Putamen (tissue), 1 donor: Measurements from ENCODE around the gene GPR45.
"Not testable (repeated sequence)": the region's sequence is repeated elsewhere in the genome, so short reads cannot be mapped to it uniquely, and the experiment has no call there.

Experiments used
- DNase-seq: peaks from one replicate; pipeline ENCODE4 v3.0.0-alpha.2; 2016; ENCODE audit warnings: low spot score

GPR45 gene, protein sequence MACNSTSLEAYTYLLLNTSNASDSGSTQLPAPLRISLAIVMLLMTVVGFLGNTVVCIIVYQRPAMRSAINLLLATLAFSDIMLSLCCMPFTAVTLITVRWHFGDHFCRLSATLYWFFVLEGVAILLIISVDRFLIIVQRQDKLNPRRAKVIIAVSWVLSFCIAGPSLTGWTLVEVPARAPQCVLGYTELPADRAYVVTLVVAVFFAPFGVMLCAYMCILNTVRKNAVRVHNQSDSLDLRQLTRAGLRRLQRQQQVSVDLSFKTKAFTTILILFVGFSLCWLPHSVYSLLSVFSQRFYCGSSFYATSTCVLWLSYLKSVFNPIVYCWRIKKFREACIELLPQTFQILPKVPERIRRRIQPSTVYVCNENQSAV

DNA sequence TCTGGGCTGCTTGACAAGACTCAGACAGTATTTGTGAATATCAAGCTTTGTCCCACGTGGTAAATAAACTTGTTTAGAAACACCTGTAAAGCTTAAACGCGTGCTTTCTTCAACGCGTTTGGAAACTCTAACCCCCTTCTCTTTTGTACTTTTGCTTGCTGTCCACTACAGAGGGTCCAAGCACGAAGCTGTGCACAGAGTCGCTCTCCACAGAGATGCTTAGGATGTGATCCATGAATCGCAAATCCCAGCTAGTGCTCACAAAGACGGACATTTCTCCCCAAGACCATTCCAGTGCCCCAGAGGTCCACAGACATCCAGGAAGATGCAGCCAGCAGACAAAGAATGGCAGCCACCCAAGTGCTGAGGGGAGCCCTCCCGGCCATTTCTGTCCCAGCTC, at the start of gene GPR45:
Gene GPR45, plus strand, starts transcription at position 301 of the 400 bp plus-strand sequence. CDS start 116 bp downstream, outside the sequence.
- no peak for DNase-seq

DNA sequence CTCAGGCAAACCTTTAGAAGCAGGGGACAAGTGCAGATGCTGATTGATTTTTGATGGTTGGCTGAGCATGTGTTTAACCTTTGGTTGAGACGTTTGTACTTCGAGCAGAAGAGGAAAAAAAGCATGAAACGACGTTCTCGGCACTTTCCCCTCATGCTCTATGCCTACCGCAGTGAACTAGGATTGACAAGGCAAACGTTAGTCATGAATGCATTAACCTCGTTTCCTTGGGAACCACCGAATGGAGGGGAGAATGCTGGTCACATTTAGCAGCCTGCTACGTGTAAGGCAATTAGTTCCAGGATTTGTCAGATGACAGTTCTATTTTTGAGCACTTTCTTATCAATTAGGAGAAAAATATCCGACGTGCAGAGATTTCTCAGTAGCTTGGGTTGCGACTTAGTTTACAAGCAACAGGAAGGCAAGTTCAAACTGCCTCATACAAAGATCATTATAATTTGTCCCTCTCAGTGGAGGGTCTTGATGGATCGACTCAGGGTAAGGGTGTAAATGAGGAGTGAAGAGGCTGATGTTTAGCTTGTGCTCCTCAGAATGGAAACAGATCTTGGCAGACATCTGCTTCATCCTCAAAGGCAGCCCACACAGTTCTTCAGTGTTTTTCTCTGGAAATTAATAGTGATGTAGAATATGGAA, 47.4 kb upstream of the GPR45 start:
- DNase-seq = peak; percentile 55

DNA sequence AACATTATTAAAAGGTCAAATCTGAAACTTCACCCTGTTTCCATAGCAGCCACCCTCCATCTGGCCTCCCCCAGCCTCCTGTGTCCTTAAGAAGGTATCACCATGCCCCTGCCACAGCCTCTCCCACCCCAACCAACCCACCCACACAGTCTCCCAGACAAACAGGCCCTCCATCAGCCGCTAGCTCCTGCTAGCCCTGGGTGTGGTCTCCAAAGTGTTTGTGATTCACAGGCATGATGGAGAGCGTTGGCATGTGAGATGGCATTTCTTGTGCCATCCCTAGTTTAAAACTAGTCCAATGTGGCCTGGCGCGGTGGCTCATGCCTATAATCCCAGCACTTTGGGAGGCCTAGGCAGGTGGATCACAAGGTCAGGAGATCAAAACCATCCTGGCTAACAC, 44.9 kb upstream of the GPR45 start:
- DNase-seq = no peak

DNA sequence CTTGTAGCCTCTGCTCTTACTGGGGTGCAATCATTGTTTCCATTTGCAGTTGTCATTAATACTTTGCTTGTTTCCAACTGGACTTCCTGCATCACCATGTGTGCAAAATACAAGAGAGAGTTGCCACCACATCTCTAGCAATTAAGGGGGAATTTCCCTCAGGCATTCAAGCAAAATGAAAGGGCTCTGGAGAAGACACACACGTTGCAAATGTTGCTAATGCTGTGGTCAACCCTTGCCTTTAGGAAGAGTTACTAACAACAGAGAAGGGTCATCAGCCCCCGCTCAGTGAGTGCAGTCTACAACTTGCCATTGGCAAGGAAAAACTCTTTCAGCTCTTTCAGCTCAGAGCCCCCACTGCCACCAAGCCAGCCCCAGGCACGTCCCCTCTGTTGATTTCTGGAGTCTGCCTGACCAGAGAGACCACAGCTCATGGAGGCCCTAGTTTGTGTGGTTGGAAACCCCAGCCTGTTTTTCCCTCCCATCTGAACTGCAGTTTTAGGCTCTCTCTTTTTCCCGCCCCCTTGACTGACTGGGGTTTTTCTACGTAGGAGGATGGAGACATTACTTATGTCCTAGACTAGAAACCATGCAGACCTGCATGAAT, 25.9 kb upstream of the GPR45 start:
- no peak for DNase-seq

DNA sequence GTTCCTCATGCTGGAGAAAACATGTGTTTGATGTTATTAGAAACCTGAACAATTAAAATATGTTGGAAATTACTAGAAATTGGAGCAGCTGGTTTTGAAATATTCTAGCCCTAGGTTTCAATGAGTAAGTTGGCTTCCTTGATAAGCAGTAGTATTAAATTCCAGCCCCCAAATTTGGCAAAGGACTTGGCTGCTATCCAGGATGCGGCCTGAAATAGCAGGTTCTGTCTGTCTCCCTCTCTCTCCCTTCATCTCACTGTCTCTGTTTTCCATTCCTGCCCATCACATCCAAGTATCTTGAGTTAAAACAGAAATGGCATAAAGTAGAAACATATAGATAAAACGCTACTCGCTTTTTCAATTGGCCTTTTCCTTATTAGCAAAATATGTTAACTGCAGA, 20.9 kb upstream of the GPR45 start:
- DNase-seq = no peak

DNA sequence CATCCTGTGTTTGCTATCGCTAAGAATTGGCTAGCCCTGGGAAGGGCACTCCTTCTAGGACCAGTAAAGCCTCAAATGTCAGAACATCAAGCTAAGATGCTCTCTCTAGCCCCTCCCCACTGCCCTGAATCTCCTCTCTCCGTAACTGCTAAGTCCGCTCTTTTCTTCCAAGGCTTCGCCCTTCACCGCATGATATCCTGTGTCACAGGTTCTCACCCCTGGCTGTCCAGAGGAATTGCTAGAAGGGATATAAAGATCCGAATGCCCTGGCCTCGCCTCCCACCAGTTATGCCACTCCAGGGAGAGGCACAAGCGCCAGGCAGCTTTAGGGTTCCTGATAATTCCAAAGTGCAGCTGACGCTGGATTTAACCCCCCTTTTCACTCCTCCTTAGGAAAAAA, 17.1 kb upstream of the GPR45 start:
- no peak for DNase-seq

DNA sequence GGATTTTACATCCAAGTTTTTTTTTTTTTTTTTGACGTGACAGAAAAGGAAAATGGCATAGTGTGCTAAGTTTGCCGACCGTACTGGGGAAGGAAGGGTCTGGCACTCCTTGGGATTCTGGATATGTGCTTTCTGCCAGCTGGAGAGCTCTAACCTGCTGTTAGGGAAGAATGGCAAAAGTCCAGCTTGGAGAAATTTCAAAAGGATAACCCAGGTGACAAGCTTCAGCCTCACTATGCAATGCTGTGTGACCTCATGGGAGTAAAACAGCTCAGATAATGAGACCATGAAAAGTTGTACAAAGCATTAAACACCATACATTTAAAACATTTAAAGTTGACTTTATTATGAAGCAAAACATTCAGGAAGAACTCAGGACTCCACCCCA, 10.3 kb upstream of the GPR45 start:
- no peak for DNase-seq

DNA sequence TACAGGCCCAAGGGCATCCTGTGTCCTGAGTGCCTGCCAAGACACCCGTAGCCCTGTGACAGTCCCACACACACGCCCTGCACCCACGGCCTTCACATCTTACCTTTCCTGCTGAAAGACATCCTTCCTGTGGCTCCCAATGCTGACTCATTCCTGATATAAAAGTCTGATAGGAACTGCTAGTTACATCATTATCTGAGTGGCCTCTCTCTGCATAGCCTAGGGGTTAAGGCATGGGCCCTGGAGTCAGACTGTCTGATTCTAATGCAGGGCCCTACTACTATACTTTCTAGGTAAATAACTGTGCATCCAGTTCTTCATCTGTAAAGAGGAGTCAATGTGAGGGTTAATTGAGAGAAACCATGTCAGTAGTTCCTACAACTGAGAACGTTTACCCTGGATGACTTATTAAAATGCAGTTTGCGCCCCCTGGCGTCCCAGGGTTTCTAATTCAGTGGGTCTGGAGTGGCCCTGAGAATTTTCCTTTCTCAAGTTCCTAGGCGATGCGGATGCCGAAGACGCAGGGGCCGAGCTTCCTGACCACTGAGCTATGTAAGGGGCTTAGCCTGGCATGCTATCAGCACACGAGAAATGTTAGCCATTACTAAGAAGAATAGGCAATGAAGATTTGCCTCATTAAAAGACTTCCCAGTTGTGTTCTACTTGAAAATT, 6.0 kb upstream of the GPR45 start:
- DNase-seq = peak; percentile 74

DNA sequence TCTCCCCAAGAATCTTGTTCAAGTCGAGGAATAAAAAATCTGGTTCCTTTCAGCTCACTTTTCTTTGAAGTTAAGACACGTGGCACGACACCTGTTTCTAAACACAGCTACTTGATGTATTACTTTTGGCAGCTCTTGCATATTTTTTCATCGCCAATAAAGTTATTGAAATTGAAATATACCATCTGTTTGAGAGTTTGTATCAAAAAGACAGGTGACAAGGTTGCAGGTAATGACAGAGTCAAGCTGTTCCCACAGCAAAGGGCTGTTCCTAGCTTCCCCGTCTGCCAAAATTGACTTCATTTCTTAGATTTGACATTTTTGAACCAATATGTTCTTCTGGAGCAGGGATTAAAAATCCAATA, 5.5 kb upstream of the GPR45 start:
- DNase-seq = no peak

DNA sequence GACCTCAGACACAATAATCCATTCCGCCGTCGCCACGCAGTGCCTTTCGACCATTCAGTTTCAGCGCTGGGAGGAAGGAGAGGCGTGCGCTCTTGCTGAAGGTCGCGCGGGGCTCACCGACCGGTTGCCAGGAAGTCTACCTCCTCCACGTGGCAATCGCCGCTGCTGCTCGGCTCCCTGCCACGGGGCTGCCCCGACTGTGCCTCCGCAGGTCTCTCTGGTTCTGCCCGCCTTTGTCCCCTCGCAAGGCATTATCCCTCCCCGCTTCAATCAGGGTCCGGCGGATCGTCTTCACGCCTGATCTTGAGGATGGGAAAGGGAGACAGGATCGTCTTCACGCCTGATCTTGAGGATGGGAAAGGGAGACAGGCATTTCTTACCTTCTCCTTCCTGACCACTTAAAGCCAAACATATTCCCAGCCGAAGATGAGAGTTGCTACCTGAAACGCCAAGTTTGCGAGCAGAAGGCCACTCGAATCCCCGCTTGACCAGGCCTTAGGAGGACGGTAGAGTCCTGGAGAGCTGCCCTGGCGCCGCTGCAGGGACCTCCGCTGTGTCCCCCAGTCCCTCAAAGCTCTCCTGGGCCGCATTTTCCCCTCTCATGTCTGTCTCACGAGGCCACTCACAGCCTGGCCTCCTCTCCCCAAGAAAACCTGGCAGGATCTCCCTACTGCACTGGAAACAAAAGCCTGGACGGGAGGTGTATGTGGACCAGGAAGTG, 4.3 kb upstream of the GPR45 start:
- no peak for DNase-seq

DNA sequence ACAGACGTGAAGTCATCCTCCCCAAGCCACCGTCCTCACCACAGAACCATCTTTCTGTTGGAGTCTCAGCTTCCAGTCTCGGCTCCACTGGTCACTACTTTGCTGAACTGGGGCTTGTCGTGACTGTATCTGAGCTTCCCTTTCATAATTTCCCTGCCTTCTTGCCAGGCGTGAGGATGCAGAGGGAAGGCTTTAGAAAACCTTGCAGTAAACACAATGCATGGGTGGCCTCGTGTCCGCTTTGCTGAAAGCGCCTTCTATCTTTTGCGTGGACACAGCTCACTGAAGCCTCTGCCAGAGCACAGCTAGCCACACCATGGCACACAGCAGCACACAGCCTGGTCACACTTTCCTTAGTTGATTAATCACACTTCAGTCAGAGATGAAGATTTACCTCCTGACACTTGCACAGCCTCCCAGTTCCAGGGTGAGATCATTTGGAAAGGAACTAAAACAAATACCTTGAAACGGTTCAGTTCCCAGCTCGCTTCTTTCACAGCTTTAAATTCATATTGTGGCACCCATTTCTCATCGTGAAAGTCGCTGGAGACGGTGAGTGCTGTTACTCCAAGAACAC, 2.8 kb upstream of the GPR45 start:
- no peak for DNase-seq

DNA sequence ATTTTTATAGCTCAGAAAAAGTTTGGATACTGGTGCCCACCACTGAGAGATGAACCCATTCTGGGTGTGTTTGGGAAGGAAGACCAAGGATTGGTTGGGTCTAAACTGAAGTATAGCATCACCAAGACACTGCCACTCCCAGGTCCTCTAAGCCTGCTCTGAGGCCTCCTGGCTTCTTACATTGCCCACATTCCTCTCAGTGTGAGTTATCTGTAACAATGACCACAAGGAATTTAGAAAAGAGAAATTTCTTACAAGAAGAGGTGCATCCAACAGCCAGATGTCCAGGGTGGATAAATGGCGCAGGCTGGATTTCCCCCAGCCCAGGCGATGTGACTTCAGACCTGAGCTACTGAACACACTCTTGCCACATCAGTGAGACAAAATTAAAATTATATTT, 1.6 kb upstream of the GPR45 start:
- DNase-seq = no peak

DNA sequence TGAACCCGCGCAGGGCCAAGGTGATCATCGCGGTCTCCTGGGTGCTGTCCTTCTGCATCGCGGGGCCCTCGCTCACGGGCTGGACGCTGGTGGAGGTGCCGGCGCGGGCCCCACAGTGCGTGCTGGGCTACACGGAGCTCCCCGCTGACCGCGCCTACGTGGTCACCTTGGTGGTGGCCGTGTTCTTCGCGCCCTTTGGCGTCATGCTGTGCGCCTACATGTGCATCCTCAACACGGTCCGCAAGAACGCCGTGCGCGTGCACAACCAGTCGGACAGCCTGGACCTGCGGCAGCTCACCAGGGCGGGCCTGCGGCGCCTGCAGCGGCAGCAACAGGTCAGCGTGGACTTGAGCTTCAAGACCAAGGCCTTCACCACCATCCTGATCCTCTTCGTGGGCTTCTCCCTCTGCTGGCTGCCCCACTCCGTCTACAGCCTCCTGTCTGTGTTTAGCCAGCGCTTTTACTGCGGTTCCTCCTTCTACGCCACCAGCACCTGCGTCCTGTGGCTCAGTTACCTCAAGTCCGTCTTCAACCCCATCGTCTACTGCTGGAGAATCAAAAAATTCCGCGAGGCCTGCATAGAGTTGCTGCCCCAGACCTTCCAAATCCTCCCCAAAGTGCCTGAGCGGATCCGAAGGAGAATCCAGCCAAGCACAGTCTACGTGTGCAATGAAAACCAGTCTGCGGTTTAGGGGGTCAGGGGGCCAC, 897 bp downstream of the GPR45 start:
- DNase-seq = no peak

DNA sequence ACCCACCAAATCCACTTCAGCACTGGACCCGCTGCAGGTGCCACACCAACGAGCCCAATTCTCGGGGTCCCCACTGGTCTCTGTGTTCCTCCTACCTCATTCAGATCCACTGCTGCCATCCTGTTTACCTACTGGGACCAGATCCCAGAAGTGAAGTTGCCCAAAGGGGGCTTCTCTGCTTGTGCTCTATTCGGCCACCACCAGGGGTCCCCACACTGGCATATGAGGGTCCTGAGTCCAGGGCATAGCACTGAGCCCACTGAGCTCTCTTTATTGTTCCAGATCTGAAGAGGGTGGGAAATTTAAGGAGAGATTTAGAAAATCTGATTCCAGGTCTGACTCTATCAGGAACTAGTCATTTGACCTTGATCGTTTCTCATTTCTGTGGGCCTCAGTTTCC, 2.4 kb downstream of the GPR45 start:
- no peak for DNase-seq

DNA sequence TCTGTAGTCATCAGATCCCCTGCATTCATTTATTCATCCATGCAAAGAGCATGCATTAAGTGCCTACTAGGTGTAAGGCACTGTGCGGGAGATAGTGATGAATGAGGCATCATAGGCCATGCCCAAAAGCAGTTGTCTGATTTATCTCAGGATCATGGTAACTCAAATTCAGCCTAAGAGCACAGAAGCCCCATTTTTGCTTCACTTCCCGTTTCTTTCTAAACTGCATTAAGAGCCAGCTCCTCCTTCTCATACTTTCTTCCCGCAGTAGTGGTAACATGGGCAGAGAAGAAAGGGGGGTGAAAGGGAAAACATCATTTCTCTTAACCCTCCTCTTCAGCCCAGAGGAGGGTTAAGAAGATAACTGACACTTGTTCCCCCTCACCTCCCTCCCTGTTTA, 2.9 kb downstream of the GPR45 start:
- no peak for DNase-seq

DNA sequence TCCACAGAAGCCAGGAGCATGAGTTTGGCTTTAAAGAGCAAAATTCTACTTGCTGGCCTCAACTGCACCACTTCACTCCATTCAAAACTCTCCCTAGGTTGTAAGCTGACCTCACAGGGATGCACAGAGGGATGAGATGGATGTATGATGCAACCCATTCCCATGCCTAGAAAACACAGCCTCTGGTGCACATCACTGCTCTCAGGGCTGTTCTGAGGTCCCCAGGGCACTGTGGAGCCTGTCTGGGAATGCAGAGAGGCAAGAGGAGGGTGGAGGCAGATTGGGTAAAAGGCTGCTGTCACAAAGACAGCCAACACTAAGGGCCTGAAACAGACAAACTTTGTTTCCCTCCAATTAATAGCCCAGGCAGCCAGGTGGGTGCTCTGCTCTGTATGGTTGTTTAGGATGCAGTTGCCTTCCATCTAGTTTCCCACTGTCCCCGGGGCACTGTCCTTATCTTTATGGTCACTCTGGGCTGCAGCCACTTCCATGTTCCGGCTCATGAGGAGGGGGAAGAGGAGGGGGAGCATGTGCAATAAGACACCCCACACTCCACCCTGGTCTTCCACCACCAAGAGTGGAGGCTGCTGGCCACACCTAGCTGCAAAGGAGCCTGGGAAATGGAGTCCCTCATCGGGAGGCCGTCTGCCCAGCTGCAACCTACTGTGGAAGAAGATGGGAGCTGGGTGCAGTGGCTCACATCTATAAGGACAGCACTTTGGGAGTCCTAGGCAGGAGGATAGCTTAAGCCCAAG, 7.0 kb downstream of the GPR45 start:
- no peak for DNase-seq

DNA sequence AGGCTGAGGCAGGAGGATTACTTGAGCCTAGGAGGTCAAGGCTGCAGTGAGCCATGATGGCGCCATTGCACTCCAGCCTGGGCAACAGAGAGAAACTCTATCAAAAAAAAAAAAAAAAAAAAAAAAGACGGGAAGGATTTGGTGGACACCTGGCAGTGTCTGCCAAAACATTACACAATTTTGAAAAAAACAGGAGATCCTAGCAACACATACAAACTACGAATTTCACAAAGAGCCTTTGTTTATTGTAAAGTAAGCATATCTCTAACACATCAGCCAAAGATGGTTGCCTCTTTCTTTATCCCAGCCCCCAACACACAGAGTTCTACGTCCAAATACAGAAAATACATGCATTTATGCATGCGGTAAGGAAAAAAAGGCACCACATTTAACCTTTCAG, 7.6 kb downstream of the GPR45 start:
- no peak for DNase-seq

DNA sequence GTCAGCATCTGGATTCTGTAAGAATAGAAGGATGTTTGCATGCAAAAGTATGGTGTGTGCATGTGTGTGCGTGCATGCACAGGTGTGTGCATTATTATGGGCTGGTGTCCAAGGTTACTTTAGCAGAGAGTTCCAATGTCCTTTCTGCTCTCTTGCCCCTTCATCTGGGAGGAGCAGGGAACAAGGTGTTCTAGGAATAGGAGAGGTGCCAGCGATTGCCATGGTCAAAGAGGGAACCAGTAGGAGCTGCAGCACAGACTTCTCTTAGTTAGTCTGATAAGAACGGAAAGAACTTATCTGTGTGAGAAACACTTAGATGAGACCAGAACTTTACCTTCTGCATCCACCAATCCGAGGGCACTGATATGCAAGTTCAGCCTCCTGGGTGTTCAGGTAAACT, 8.3 kb downstream of the GPR45 start:
- no peak for DNase-seq

DNA sequence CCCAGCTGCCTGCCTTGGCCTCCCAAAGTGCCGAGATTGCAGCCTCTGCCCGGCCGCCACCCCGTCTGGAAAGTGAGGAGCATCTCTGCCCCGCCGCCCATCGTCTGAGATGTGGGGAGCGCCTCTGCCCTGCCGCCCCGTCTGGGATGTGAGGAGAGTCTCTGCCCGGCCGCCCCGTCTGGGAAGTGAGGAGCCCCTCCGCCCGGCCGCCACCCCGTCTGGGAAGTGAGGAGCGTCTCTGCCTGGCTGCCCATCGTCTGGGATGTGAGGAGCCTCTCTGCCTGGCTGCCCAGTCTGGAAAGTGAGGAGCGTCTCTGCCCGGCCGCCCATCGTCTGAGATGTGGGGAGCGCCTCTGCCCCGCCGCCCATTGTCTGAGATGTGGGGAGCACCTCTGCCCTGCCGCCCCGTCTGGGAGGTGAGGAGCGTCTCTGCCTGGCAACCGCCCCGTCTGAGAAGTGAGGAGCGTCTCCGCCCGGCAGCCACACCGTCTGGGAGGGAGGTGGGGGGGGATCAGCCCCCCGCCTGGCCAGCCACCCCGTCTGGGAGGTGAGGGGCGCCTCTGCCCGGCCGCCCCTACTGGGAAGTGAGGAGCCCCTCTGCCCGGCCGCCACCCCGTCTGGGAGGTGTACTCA, 9.6 kb downstream of the GPR45 start:
- DNase-seq = not testable (repeated sequence)

DNA sequence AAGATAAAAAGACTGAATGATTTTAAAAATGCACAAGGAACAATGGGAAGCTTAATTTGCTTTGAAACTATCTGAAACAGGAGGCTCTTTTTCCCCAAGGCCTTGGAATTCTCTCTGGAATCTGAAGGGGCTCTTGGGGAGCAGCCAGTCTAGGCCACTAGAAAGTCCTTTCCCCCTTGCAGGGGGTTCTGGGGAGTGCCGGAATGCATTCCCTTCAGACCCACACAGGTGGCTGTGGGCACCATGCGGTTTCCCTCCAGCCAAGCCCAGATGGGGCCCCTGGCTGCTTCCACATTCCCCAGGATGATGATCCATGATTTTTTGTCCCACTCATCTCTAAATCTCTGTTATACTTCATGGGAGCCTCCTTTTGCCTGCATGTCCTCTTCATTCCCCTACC, 10.7 kb downstream of the GPR45 start:
- no peak for DNase-seq
